ENCODE results near the gene CCDC89.
A peak's percentile ranks its signal among the peaks of the same experiment; 100 is the strongest.
"Not testable (repeated sequence)": the region's sequence is repeated elsewhere in the genome, so short reads cannot be mapped to it uniquely, and the experiment has no call there.

CCDC89 gene

GRCh38 chr11:85694385-85694980 is 8.5 kb upstream of the CCDC89 start:
- DNase-seq (ENCODE audit: low read depth), result no peak

- no peak for DNase-seq (ENCODE audit: low read depth)
Measured at GRCh38 chr11:85685125-85685819, 723 bp downstream of the CCDC89 start.

GRCh38 chr11:85682330-85683305 is 3.4 kb downstream of the CCDC89 start:
- DNase-seq (ENCODE audit: low read depth), result peak; percentile 43

GRCh38 chr11:85680897-85681296 is 5.1 kb downstream of the CCDC89 start:
- no peak for DNase-seq (ENCODE audit: low read depth)

- DNase-seq (ENCODE audit: low read depth), result no peak
Measured at GRCh38 chr11:85679576-85679975, 6.4 kb downstream of the CCDC89 start.

GRCh38 chr11:85673393-85673792 is 12.6 kb downstream of the CCDC89 start:
- no peak for DNase-seq (ENCODE audit: low read depth)

- no peak for DNase-seq (ENCODE audit: low read depth)
Measured at GRCh38 chr11:85672105-85672902, 13.7 kb downstream of the CCDC89 start.

- DNase-seq (ENCODE audit: low read depth), result not testable (repeated sequence)
Measured at GRCh38 chr11:85670949-85671663, 14.9 kb downstream of the CCDC89 start.

GRCh38 chr11:85668157-85668556 is 17.8 kb downstream of the CCDC89 start:
- DNase-seq (ENCODE audit: low read depth), result no peak

- no peak for DNase-seq (ENCODE audit: low read depth)
Measured at GRCh38 chr11:85666687-85667086, 19.3 kb downstream of the CCDC89 start.

- no peak for DNase-seq (ENCODE audit: low read depth)
Measured at GRCh38 chr11:85665733-85666132, 20.3 kb downstream of the CCDC89 start.

GRCh38 chr11:85664615-85665481 is 21.1 kb downstream of the CCDC89 start, which contains the start of gene CREBZF:
Gene CREBZF (minus strand): TSS chr11:85665129. CDS start chr11:85664875, 254 bp downstream.
- DNase-seq (ENCODE audit: low read depth), result peak; percentile 88

- peak; percentile 73 for DNase-seq (ENCODE audit: low read depth)
Measured at GRCh38 chr11:85663753-85664614, 22.0 kb downstream of the CCDC89 start.

GRCh38 chr11:85663080-85663752 is 22.8 kb downstream of the CCDC89 start:
- no peak for DNase-seq (ENCODE audit: low read depth)

- DNase-seq (ENCODE audit: low read depth), result no peak
Measured at GRCh38 chr11:85661972-85662664, 23.9 kb downstream of the CCDC89 start.

GRCh38 chr11:85658180-85658579 is 27.8 kb downstream of the CCDC89 start:
- no peak for DNase-seq (ENCODE audit: low read depth)

GRCh38 chr11:85656777-85657176 is 29.2 kb downstream of the CCDC89 start:
- no peak for DNase-seq (ENCODE audit: low read depth)

GRCh38 chr11:85654343-85654742 is 31.7 kb downstream of the CCDC89 start:
- DNase-seq (ENCODE audit: low read depth), result not testable (repeated sequence)
